SKM-1 (cell line): ENCODE data around the gene TMEM141.
"Not testable (repeated sequence)": the region's sequence is repeated elsewhere in the genome, so short reads cannot be mapped to it uniquely, and the experiment has no call there.

Experiments used
- DNase-seq: peaks from one replicate; lab custom pipeline; 2025; ENCODE audit not compliant: unreplicated experiment; lab: John Stamatoyannopoulos, UW

TMEM141 gene

GRCh38 chr9:136793086-136793946 lies 2.2 kb downstream of the TMEM141 start:
- no peak for DNase-seq

GRCh38 chr9:136794281-136794999 lies 3.3 kb downstream of the TMEM141 start:
- no peak for DNase-seq

GRCh38 chr9:136795000-136795348 lies 3.8 kb downstream of the TMEM141 start:
- no peak for DNase-seq

- no peak for DNase-seq
These were observed 5.2 kb downstream of the TMEM141 start, which contains the start of gene CCDC183 for GRCh38 chr9:136796238-136796774. Gene CCDC183, plus strand, starts transcription at chr9:136796338. Its CDS starts 60 bp downstream, at chr9:136796398.

GRCh38 chr9:136796775-136797347 lies 5.7 kb downstream of the TMEM141 start:
- not testable (repeated sequence) for DNase-seq

GRCh38 chr9:136798708-136799078 lies 7.5 kb downstream of the TMEM141 start:
- no peak for DNase-seq

- DNase-seq, result no peak
These were observed 8.1 kb downstream of the TMEM141 start for GRCh38 chr9:136799079-136799853.

GRCh38 chr9:136799854-136800657 lies 8.9 kb downstream of the TMEM141 start:
- peak; percentile 25 for DNase-seq

GRCh38 chr9:136802321-136802720 lies 11.2 kb downstream of the TMEM141 start:
- no peak for DNase-seq

GRCh38 chr9:136803009-136803550 lies 11.9 kb downstream of the TMEM141 start:
- not testable (repeated sequence) for DNase-seq

GRCh38 chr9:136803551-136804508 lies 12.7 kb downstream of the TMEM141 start:
- DNase-seq, result no peak

GRCh38 chr9:136804509-136805206 lies 13.5 kb downstream of the TMEM141 start:
- DNase-seq, result no peak

- no peak for DNase-seq
These were observed 14.1 kb downstream of the TMEM141 start for GRCh38 chr9:136805207-136805740.

GRCh38 chr9:136806067-136806466 lies 14.9 kb downstream of the TMEM141 start:
- no peak for DNase-seq

GRCh38 chr9:136806631-136807201 lies 15.6 kb downstream of the TMEM141 start:
- DNase-seq, result no peak

- peak; percentile 77 for DNase-seq
These were observed 16.3 kb downstream of the TMEM141 start, which contains the start of gene RABL6 for GRCh38 chr9:136807281-136808074. Gene RABL6, plus strand, starts transcription at chr9:136807948. Its CDS starts 249 bp downstream, at chr9:136808197.
